ENCODE data around the gene SH3PXD2A. TPM values are rescaled to one million over a fixed set of nuclear protein-coding genes. Genes with fewer than 3 reads are reported as not detected.

Gene SH3PXD2A
- total and polyA plus RNA-seq, 12 donors: 5.7 to 34.5 (median 19.2) TPM

DNA sequence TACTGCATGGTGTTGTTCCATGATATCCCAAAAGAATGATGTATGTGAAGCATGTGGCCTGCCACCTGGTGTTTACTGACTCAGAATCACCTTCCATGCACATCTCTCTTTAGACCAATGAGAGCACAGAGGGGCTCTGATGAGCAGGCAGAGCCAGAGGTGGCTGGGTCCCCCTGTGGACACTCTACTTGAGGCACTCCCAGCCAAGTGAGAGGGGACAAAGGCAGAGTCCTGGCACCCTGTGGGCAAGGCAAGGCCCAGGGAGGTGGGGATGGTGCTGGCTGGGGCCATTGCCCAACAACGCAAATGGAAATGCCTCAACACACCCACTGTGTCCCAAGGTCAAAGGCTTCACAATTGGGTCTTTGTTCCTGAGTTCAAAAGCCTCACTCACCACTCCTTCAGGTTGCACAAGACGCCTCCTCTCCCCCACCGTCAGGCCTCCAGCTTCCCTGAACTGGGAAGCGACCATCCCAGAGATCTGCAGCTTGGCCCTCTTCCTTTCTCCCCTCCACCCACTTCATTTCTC is 197.3 kb downstream of the SH3PXD2A start:
- intact Hi-C loops (cut with DNase I): no loop called here
- Histone ChIP-seq H3K4me1 (replicated peaks in 1 of 2) (peaks cover 20 to 37% of the 10 kb centered on the region in 2 donors), H3K36me3 (replicated peaks in 1 of 2) (peaks cover 0 to 18% of the 10 kb centered on the region in 2 donors), H3K27me3 (no peaks in the 10 kb centered on the region), H3K4me3 (no peak overlapping the region), H3K9me3 (replicated peaks in 1 of 3) (no peaks in the 10 kb centered on the region), H3K27ac (peak overlapping the region in 1 of 5 donors; percentile 15)
- WGBS, 4 donors: 89 to 100% (median 93%) methylated on average over 3 to 4 of the region's 4 CpGs
- TF ChIP-seq POLR2A (IDR thresholded peaks at IDR 0.05): no peak
- TF ChIP-seq, protein P1, sequence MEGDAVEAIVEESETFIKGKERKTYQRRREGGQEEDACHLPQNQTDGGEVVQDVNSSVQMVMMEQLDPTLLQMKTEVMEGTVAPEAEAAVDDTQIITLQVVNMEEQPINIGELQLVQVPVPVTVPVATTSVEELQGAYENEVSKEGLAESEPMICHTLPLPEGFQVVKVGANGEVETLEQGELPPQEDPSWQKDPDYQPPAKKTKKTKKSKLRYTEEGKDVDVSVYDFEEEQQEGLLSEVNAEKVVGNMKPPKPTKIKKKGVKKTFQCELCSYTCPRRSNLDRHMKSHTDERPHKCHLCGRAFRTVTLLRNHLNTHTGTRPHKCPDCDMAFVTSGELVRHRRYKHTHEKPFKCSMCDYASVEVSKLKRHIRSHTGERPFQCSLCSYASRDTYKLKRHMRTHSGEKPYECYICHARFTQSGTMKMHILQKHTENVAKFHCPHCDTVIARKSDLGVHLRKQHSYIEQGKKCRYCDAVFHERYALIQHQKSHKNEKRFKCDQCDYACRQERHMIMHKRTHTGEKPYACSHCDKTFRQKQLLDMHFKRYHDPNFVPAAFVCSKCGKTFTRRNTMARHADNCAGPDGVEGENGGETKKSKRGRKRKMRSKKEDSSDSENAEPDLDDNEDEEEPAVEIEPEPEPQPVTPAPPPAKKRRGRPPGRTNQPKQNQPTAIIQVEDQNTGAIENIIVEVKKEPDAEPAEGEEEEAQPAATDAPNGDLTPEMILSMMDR (IDR thresholded peaks at IDR 0.05): no peak
- DNase-seq: no peak

DNA sequence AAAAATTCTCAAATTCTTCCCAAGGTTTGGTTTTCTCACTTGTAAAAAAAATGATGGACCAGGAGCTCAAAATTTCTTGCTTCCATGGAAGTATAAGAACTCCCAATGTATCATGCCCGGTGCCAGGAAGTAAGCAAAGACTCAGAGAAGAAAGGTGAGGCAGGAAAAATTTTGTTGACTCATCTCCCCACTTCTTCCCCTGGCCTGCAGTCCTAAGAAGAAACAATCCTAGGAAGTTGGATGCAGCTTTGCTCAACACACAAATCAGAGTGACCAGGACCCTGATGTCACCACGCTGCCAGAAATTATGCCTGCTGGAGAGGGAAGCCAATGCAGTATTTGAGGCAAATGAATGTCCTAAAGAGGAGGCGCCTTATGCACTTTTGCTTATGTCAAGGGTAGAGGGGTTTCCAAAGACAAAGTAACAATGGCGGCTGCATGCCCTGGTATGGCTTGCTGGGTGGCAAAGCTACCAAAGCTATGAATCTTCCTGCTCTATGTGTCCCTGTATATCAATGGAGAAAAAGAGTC is 198.2 kb downstream of the SH3PXD2A start:
- H3K4me1 ChIP-seq (replicated peaks in 1 of 2): peaks cover 28 to 47% of the 10 kb centered on the region in 2 donors

DNA sequence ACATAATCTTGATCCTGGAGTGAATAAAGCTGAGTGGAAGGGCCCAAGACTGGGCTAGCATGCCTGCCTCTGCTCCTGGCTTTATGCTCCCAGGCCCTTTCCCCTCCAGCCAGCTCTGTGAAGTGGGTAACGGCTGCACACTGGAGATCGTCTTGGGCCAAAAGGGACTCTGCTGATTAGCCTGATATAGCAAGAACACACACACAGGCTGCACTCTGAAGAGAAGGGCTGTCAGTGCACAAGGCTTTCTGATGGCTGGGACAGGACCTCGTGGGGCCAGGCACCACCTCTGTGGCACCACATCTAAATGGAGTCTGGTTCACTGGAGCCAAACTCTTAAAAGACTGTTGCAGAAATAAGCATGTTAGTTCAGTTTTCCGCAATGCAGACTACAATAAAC is 200.5 kb downstream of the SH3PXD2A start:
- H3K27ac ChIP-seq: no peak overlapping the region
- TF ChIP-seq, protein P1 (IDR thresholded peaks at IDR 0.05): no peak
- TF ChIP-seq POLR2A (IDR thresholded peaks at IDR 0.05): no peak
- WGBS, 4 donors: 68 to 83% (median 78%) methylated on average over 4 of the region's 4 CpGs
- no peak for DNase-seq
- H3K36me3 ChIP-seq (replicated peaks in 1 of 2): peaks cover 0 to 18% of the 10 kb centered on the region in 2 donors
- no peak overlapping the region for H3K4me3 ChIP-seq
- intact Hi-C loops (cut with DNase I): no loop called here
- peaks cover 22 to 51% of the 10 kb centered on the region in 2 donors for H3K4me1 ChIP-seq (replicated peaks in 1 of 2)
- H3K27me3 ChIP-seq: no peaks in the 10 kb centered on the region
- H3K9me3 ChIP-seq (replicated peaks in 1 of 3): no peaks in the 10 kb centered on the region

More for the DNA sequence above, 198.2 kb downstream of the SH3PXD2A start:
- no peak for TF ChIP-seq POLR2A (IDR thresholded peaks at IDR 0.05)
- TF ChIP-seq, protein P1 (IDR thresholded peaks at IDR 0.05): no peak
- DNase-seq: no peak
- 94 to 99% (median 97%) methylated on average over 4 of the region's 4 CpGs for WGBS, 4 donors
- no peaks in the 10 kb centered on the region for H3K9me3 ChIP-seq (replicated peaks in 1 of 3)
- H3K27me3 ChIP-seq: no peaks in the 10 kb centered on the region
- H3K36me3 ChIP-seq (replicated peaks in 1 of 2): peaks cover 0 to 18% of the 10 kb centered on the region in 2 donors
- intact Hi-C loops (cut with DNase I): no loop called here
- no peak overlapping the region for H3K27ac ChIP-seq
- no peak overlapping the region for H3K4me3 ChIP-seq

DNA sequence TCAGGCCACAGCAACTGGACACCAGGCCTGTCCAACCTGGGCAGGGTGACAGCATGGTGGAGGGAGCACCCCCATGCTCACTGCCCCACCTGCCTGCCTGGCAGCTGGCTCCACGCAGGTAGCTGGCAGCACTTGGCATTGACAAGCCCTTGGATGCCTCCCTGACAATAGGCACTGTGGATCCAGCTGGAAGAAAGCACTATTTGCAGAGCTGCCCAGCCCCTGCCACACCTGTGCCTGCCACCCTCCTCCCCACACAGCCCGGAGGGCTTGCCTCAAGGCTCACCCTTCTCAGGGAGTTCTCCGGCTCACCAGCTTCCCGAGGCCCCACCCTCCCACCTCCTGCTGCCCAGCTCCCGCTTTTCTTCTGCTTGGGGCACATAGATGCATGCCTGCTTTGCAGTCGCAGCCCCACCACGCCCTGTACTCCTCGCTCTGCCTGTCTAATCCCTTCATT is 201.8 kb downstream of the SH3PXD2A start:
- no peaks in the 10 kb centered on the region for H3K9me3 ChIP-seq (replicated peaks in 1 of 3)
- H3K4me3 ChIP-seq: no peak overlapping the region
- no peak for DNase-seq
- intact Hi-C loops (cut with DNase I): no loop called here
- peak overlapping the region in 3 of 5 donors; percentile 38 to 79 (median 71) for H3K27ac ChIP-seq
- H3K36me3 ChIP-seq (replicated peaks in 1 of 2): peaks cover 0 to 12% of the 10 kb centered on the region in 2 donors
- 65 to 89% (median 85%) methylated on average over 7 to 8 of the region's 8 CpGs for WGBS, 4 donors
- TF ChIP-seq, protein P1 (IDR thresholded peaks at IDR 0.05): no peak
- no peak for TF ChIP-seq POLR2A (IDR thresholded peaks at IDR 0.05)
- H3K4me1 ChIP-seq (replicated peaks in 1 of 2): peaks cover 29 to 56% of the 10 kb centered on the region in 2 donors
- H3K27me3 ChIP-seq: no peaks in the 10 kb centered on the region

All from adrenal gland (tissue), 12 donors.